ENCODE measurements around the gene APOA1.

Gene APOA1

DNA sequence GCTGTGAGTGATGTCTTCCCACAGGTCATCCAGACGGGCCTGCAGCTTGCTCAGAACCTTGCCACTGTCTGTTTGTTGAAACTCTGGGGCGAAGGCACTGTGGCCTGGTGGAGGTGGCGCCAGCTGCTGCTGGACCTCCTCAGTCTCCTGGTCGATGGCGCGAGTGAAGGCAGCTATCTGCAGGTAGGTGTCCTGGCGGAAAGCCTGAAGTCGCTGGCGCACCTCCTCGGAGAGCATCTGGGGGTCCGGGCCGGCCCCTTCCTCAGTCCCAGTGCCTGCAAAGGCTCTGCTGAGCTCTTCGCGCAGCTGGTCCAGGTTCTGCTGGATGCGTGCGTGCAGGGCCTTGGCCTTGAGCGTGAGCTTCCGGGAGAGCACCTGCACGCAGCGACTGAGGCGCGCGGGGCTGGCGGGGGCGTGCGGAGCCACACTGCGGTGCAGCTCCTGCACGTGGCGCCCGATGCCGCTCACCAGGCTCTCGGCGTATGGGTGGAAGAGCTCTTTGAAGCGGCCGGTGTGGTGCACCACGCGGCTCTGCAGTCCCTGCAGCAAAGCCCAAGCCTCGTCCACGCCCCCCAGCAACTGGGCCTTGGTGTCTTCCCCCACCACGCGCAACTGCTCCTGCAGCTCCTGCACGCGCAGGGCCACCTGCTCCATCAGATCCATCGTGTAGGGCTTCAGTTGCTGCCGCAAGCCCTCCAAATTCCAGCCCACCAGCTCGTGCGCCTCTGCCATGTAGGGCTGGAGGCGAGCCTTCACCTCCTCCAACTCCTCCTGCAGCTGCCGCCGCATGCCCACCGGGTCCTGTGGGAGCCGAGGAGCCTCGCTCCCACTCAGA, 47.0 kb downstream of the APOA1 start:
- H3K4me2 ChIP-seq (ENCODE audit: insufficient read depth, low read length) = no peak overlapping the region
- H3K36me3 ChIP-seq (ENCODE audit: insufficient read depth, low read length) = peaks cover 16% of the 10 kb centered on the region
- no peak overlapping the region for H3K4me3 ChIP-seq (ENCODE audit: low read depth in 1 of 2, low read length in 2 of 2)
- TF ChIP-seq CTCF (IDR thresholded peaks at IDR 0.05; ENCODE audit: borderline replicate concordance, extremely low read depth, low read length, poor library complexity, severe bottlenecking) (no peak), EZH2 (IDR thresholded peaks at IDR 0.05; ENCODE audit: borderline replicate concordance, low read depth, low read length, severe bottlenecking) (no peak)
- no peak overlapping the region for H3K27ac ChIP-seq (ENCODE audit: low read length)
- H4K20me1 ChIP-seq (ENCODE audit: insufficient read depth, low read length) = no peaks in the 10 kb centered on the region
- ATAC-seq (ENCODE audit: insufficient read depth, low read depth) (no peak), DNase-seq (no peak)
- no peaks in the 10 kb centered on the region for H3K27me3 ChIP-seq (ENCODE audit: insufficient read depth, low read length, poor library complexity)
- H3K9me3 ChIP-seq (ENCODE audit: insufficient read depth, low read length, severe bottlenecking) = no peaks in the 10 kb centered on the region
- no peak overlapping the region for H2AFZ ChIP-seq (ENCODE audit: low read depth, low read length)
- peaks cover 18% of the 10 kb centered on the region for H3K79me2 ChIP-seq (ENCODE audit: insufficient read depth, low read length)
- H3K4me1 ChIP-seq (ENCODE audit: insufficient read depth, low read length) = peaks cover 26% of the 10 kb centered on the region
- H3K9ac ChIP-seq (ENCODE audit: low read depth, low read length) = no peak overlapping the region

DNA sequence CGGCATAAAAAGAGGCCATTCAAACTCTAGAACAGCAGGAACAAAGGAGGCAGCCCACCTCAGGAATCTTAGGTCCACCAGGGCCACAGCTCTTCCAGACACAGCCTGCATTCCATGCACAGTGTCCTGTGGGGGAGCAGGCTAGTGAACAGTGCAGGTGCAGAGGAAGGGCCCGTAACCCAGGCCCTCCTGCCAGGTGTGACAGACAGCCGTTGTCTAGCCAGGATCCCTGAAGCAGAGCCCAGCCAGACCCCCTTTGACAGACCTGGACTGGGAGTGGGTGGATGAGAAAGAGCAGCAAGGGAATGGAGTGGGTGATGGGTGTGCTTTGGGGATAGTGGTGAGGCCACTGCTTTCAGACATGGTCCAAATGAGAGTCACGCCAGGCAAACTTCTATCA, 48.4 kb downstream of the APOA1 start:
- H3K36me3 ChIP-seq (ENCODE audit: insufficient read depth, low read length) = peaks cover 30% of the 10 kb centered on the region
- ATAC-seq (ENCODE audit: insufficient read depth, low read depth) (no peak), DNase-seq (no peak)
- no peak overlapping the region for H3K27ac ChIP-seq (ENCODE audit: low read length)
- H3K79me2 ChIP-seq (ENCODE audit: insufficient read depth, low read length) = peaks cover 20% of the 10 kb centered on the region
- no peaks in the 10 kb centered on the region for H3K9me3 ChIP-seq (ENCODE audit: insufficient read depth, low read length, severe bottlenecking)
- no peaks in the 10 kb centered on the region for H4K20me1 ChIP-seq (ENCODE audit: insufficient read depth, low read length)
- no peaks in the 10 kb centered on the region for H3K27me3 ChIP-seq (ENCODE audit: insufficient read depth, low read length, poor library complexity)
- H3K4me1 ChIP-seq (ENCODE audit: insufficient read depth, low read length) = peaks cover 26% of the 10 kb centered on the region
- 0 out of 2 replicates have a peak overlapping the region, but pooled peaks have one; percentile 18 for H2AFZ ChIP-seq (ENCODE audit: low read depth, low read length)
- TF ChIP-seq CTCF (IDR thresholded peaks at IDR 0.05; ENCODE audit: borderline replicate concordance, extremely low read depth, low read length, poor library complexity, severe bottlenecking) (no peak), EZH2 (IDR thresholded peaks at IDR 0.05; ENCODE audit: borderline replicate concordance, low read depth, low read length, severe bottlenecking) (no peak)
- no peak overlapping the region for H3K4me3 ChIP-seq (ENCODE audit: low read depth in 1 of 2, low read length in 2 of 2)
- H3K4me2 ChIP-seq (ENCODE audit: insufficient read depth, low read length) = peak overlapping the region; percentile 99
- H3K9ac ChIP-seq (ENCODE audit: low read depth, low read length) = no peak overlapping the region

GRCh38 chr11:116788534-116788933, 48.9 kb downstream of the APOA1 start:
- no peaks in the 10 kb centered on the region for H4K20me1 ChIP-seq (ENCODE audit: insufficient read depth, low read length)
- H3K4me1 ChIP-seq (ENCODE audit: insufficient read depth, low read length) = peaks cover 26% of the 10 kb centered on the region
- peaks cover 20% of the 10 kb centered on the region for H3K79me2 ChIP-seq (ENCODE audit: insufficient read depth, low read length)
- no peak for TF ChIP-seq EZH2 (IDR thresholded peaks at IDR 0.05; ENCODE audit: borderline replicate concordance, low read depth, low read length, severe bottlenecking)
- TF ChIP-seq CTCF (IDR thresholded peaks at IDR 0.05; ENCODE audit: borderline replicate concordance, extremely low read depth, low read length, poor library complexity, severe bottlenecking) = no peak
- no peak for ATAC-seq (ENCODE audit: insufficient read depth, low read depth)
- H3K4me3 ChIP-seq (ENCODE audit: low read depth in 1 of 2, low read length in 2 of 2) = peak overlapping the region; percentile 76 to 87; a peak in 3 of 4 replicates
- peaks cover 33% of the 10 kb centered on the region for H3K36me3 ChIP-seq (ENCODE audit: insufficient read depth, low read length)
- H2AFZ ChIP-seq (ENCODE audit: low read depth, low read length) = peak overlapping the region; percentile 99
- H3K27ac ChIP-seq (ENCODE audit: low read length) = peak overlapping the region; percentile 73
- DNase-seq = no peak
- H3K9me3 ChIP-seq (ENCODE audit: insufficient read depth, low read length, severe bottlenecking) = no peaks in the 10 kb centered on the region
- peak overlapping the region; percentile 72 for H3K9ac ChIP-seq (ENCODE audit: low read depth, low read length)
- H3K27me3 ChIP-seq (ENCODE audit: insufficient read depth, low read length, poor library complexity) = no peaks in the 10 kb centered on the region
- H3K4me2 ChIP-seq (ENCODE audit: insufficient read depth, low read length) = peak overlapping the region; percentile 99
